HCT116 (cell line): ENCODE results near the gene TSC2. TPM values are rescaled to one million over a fixed set of nuclear protein-coding genes. Genes with fewer than 3 reads are reported as not detected.

ENCODE experiments used
- ATAC-seq: fragments of 200-7000 bp; cut with Tn5 transposase; 2 replicates; pipeline ENCODE4 v1.9.1; 2020; ENCODE audit warnings: mild to moderate bottlenecking, moderate library complexity
- BruUV-seq: library from RNA; stranded (reverse); fragments of 400-500 nt; replicated peaks from 2 replicates; lab custom pipeline; 2021; lab: Mats Ljungman, UMichigan
- CTCF ChIA-PET: fragments of 300-600 bp; sonication (Branson Sonifier 250); formaldehyde crosslinking; loops from one replicate; lab custom pipeline; 2021; ENCODE audit warnings: antibody characterized with exemption; lab: Charles Lee
- POLR2A ChIA-PET: fragments of 300-600, 350-600 bp; sonication (Branson Sonifier 250); formaldehyde crosslinking; loops from one replicate; lab custom pipeline; 2021; ENCODE audit warnings: antibody characterized with exemption; lab: Charles Lee
- RAD21 ChIA-PET, 2 experiments: fragments of 300-600 bp; sonication (Branson Sonifier 250); formaldehyde crosslinking; loops; one replicate each; lab custom pipeline; 2023; ENCODE audit warnings: low total read pairs in 2 of 2; ENCODE audit not compliant: uncharacterized antibody in 2 of 2, unreplicated experiment in 2 of 2, low non-redundant PET in 1 of 2; lab: Charles Lee
- DNase-seq: peaks from one replicate; pipeline ENCODE4 v3.0.0-alpha.2; 2010; ENCODE audit warnings: low read depth, low spot score
- H2AFZ ChIP-seq: fragments of 200-600 bp; shearing (Covaris generic), sonication (generic); 2 replicates; pipeline ENCODE4 v1.6.1; 2017; ENCODE audit warnings: low read depth, mixed run types, mixed read lengths, antibody characterized with exemption, low read length; ENCODE audit not compliant: poor library complexity, severe bottlenecking
- H3K27ac ChIP-seq: 2 replicates; pipeline ENCODE4 v1.5.1; 2012; ENCODE audit warnings: low read depth, low read length
- H3K27me3 ChIP-seq: fragments of 200-600 bp; sonication (generic); 2 replicates; pipeline ENCODE4 v1.6.1; 2016; ENCODE audit warnings: mixed run types, low read length, mixed read lengths; ENCODE audit not compliant: insufficient read depth
- H3K36me3 ChIP-seq, 2 experiments: fragments of 200-500 bp in 1 of 2; fragments of 200-600 bp in 1 of 2; sonication (Bioruptor generic) in 1 of 2; sonication (generic) in 1 of 2; 2 replicates each; pipeline versions ENCODE4 v1.5.1 to v1.6.1; 2014 to 2016; ENCODE audit warnings: low read length in 2 of 2, inconsistent platforms in 1 of 2, mixed read lengths in 1 of 2, mixed run types in 1 of 2; ENCODE audit not compliant: insufficient read depth in 2 of 2, control insufficient read depth in 1 of 2
- H3K4me1 ChIP-seq, 2 experiments: fragments of 200-600 bp in 1 of 2; sonication (generic) in 1 of 2; 2 replicates each; pipeline versions ENCODE4 v1.5.1 to v1.6.1; 2012 to 2017; ENCODE audit warnings: low read length in 2 of 2, inconsistent platforms in 1 of 2, mild to moderate bottlenecking in 1 of 2, mixed read lengths in 1 of 2, mixed run types in 1 of 2, moderate library complexity in 1 of 2; ENCODE audit not compliant: insufficient read depth in 2 of 2, control insufficient read depth in 1 of 2
- H3K4me2 ChIP-seq: fragments of 200-600 bp; sonication (generic); 2 replicates; pipeline ENCODE4 v1.6.1; 2017; ENCODE audit warnings: mixed run types, low read length, mixed read lengths
- H3K4me3 ChIP-seq, 2 experiments: fragments of 200-600 bp in 1 of 2; sonication (generic) in 1 of 2; replicated peaks in 1 of 2; 2 replicates each; pipeline ENCODE4 v1.5.1; 2011 to 2016; ENCODE audit warnings: low read length in 2 of 2, control low read depth in 1 of 2, low read depth in 1 of 2, mild to moderate bottlenecking in 1 of 2, mixed read lengths in 1 of 2, mixed run types in 1 of 2
- H3K79me2 ChIP-seq: fragments of 200-600 bp; sonication (generic); 2 replicates; pipeline ENCODE4 v1.6.1; 2017; ENCODE audit warnings: mild to moderate bottlenecking, mixed run types, low read length, moderate library complexity, mixed read lengths; ENCODE audit not compliant: insufficient read depth
- H3K9ac ChIP-seq: fragments of 200-600 bp; sonication (generic); 2 replicates; pipeline ENCODE4 v1.6.1; 2016; ENCODE audit warnings: low read length, mixed read lengths
- H3K9me2 ChIP-seq: fragments of 200-600 bp; sonication (generic), shearing (Covaris generic); 2 replicates; pipeline ENCODE4 v1.6.1; 2017; ENCODE audit warnings: mixed run types, mild to moderate bottlenecking, moderate library complexity; ENCODE audit not compliant: insufficient read depth
- H3K9me3 ChIP-seq, 2 experiments: fragments of 200-500 bp in 1 of 2; fragments of 200-600 bp in 1 of 2; sonication (Bioruptor generic) in 1 of 2; sonication (generic) in 1 of 2; 2 replicates each; pipeline ENCODE4 v1.6.1; 2014 to 2017; ENCODE audit warnings: low read length in 2 of 2, mixed read lengths in 2 of 2, inconsistent platforms in 1 of 2, low read depth in 1 of 2, mild to moderate bottlenecking in 1 of 2, mixed run types in 1 of 2, moderate library complexity in 1 of 2; ENCODE audit not compliant: control insufficient read depth in 1 of 2, insufficient read depth in 1 of 2
- H4K20me1 ChIP-seq: fragments of 200-600 bp; sonication (generic), shearing (Covaris generic); 2 replicates; pipeline ENCODE4 v1.6.1; 2017; ENCODE audit warnings: mixed run types, mild to moderate bottlenecking, moderate library complexity; ENCODE audit not compliant: insufficient read depth
- ATF3 ChIP-seq: IDR thresholded peaks from 2 replicates; pipeline ENCODE4 v1.6.1; 2012
- CBX3 ChIP-seq: IDR thresholded peaks from 2 replicates; pipeline ENCODE4 v1.6.1; 2012; ENCODE audit warnings: low read depth
- CEBPB ChIP-seq: IDR thresholded peaks from 2 replicates; pipeline ENCODE4 v1.6.1; 2012; ENCODE audit warnings: low read depth
- CTCF ChIP-seq, 3 experiments: fragments of 200-600 bp in 1 of 3; sonication (generic) in 1 of 3; IDR thresholded peaks in 2 of 3; conservative IDR thresholded peaks in 1 of 3; 2 replicates each; pipeline ENCODE4 v1.5.1; 2012 to 2017; ENCODE audit warnings: low read depth in 2 of 3, low read length in 2 of 3, antibody characterized with exemption in 1 of 3, borderline replicate concordance in 1 of 3, control low read depth in 1 of 3, mild to moderate bottlenecking in 1 of 3, mixed read lengths in 1 of 3, mixed run types in 1 of 3, moderate library complexity in 1 of 3; ENCODE audit not compliant: insufficient read depth in 1 of 3
- EGR1 ChIP-seq: IDR thresholded peaks from 2 replicates; pipeline ENCODE4 v1.6.1; 2012; ENCODE audit warnings: low read depth
- EZH2 ChIP-seq: fragments of 200-600 bp; sonication (generic); IDR thresholded peaks from 2 replicates; pipeline ENCODE4 v1.6.1; 2017; ENCODE audit warnings: antibody characterized with exemption, mixed run types
- EZH2phosphoT487 ChIP-seq: fragments of 200-600 bp; IDR thresholded peaks from 2 replicates; pipeline ENCODE4 v1.6.1; 2018; ENCODE audit warnings: antibody characterized with exemption, borderline replicate concordance
- FOSL1 ChIP-seq: IDR thresholded peaks from 2 replicates; pipeline ENCODE4 v1.6.1; 2012; ENCODE audit warnings: low read depth
- MAX ChIP-seq: IDR thresholded peaks from 2 replicates; pipeline ENCODE4 v1.6.1; 2012
- POLR2A ChIP-seq: IDR thresholded peaks from 2 replicates; pipeline ENCODE4 v1.7.0; 2011; ENCODE audit warnings: borderline replicate concordance; ENCODE audit not compliant: insufficient read depth, insufficient read length; ENCODE audit errors: extremely low read depth
- POLR2AphosphoS5 ChIP-seq: IDR thresholded peaks from 2 replicates; pipeline ENCODE4 v1.6.1; 2011; ENCODE audit warnings: mild to moderate bottlenecking, low read depth, low read length, moderate library complexity
- RAD21 ChIP-seq: IDR thresholded peaks from 2 replicates; pipeline ENCODE4 v1.6.1; 2012; ENCODE audit warnings: low read depth, mild to moderate bottlenecking
- REST ChIP-seq: IDR thresholded peaks from 2 replicates; pipeline ENCODE4 v1.6.1; 2012; ENCODE audit warnings: low read depth
- SIN3A ChIP-seq: IDR thresholded peaks from 2 replicates; pipeline ENCODE4 v1.6.1; 2012; ENCODE audit warnings: low read depth
- SP1 ChIP-seq: IDR thresholded peaks from 2 replicates; pipeline ENCODE4 v1.6.1; 2012; ENCODE audit warnings: low read depth
- SRF ChIP-seq: IDR thresholded peaks from 2 replicates; pipeline ENCODE4 v1.6.1; 2012; ENCODE audit warnings: low read depth
- TCF7L2 ChIP-seq: IDR thresholded peaks from 2 replicates; pipeline ENCODE4 v1.7.0; 2011; ENCODE audit warnings: borderline replicate concordance, inconsistent platforms; ENCODE audit not compliant: insufficient read depth, insufficient read length; ENCODE audit errors: extremely low read depth
- YY1 ChIP-seq: IDR thresholded peaks from 2 replicates; pipeline ENCODE4 v1.6.1; 2011; ENCODE audit warnings: low read length, low read depth, moderate library complexity, mild to moderate bottlenecking; ENCODE audit not compliant: insufficient replicate concordance; ENCODE audit errors: extremely low read depth
- ZFX ChIP-seq: fragments of 450-650 bp; IDR thresholded peaks from 2 replicates; pipeline ENCODE4 v1.6.1; 2017
- ZNF274 ChIP-seq: fragments of 200-500 bp; sonication (Bioruptor generic); IDR thresholded peaks from 2 replicates; pipeline ENCODE4 v1.6.1; 2014; ENCODE audit warnings: mild to moderate bottlenecking, low read depth, low read length, inconsistent platforms
- intact Hi-C: fragments of 100-400 bp; cut with micrococcal nuclease; formaldehyde crosslinking; loops from 2 replicates; pipeline ENCODE4 v1.10.0; 2022
- total RNA-seq: library from RNA; stranded (reverse); gene quantifications from one replicate; pipeline ENCODE4 v1.2.1, GENCODE V29; 2021; ENCODE audit not compliant: unreplicated experiment

Gene TSC2
- total RNA-seq, 1 experiment from 2014 or later = 74.1 TPM

- no peak overlapping the region for H2AFZ ChIP-seq
- H3K36me3 ChIP-seq = peaks cover 23 to 42% of the 10 kb centered on the region in 2 experiments; a peak in 3 of 4 replicates
- ChIA-PET CTCF (interaction anchor here (0.5 to 1.6 kb wide), 19 partner anchors 9 to 247 kb away, joined by 3 to 20 read pairs (median 4); partner anchors contain the start of genes ECI1, NPW, NTHL1 and TBL3), POLR2A (interaction anchor here (0.8 to 2.6 kb wide), 5 partner anchors 11 to 151 kb away, joined by 3 to 10 read pairs (median 6); partner anchors contain the start of genes RPS2 and TRAF7), RAD21 (interaction anchor here (0.8 to 1.0 kb wide), 2 partner anchors 136 to 137 kb away, joined by 4 to 7 read pairs; no protein-coding TSS in a partner anchor)
- no peaks in the 10 kb centered on the region for H3K27me3 ChIP-seq
- TF ChIP-seq CTCF (IDR thresholded peaks at IDR 0.05 in 2 of 3, conservative IDR thresholded peaks at IDR 0.05 in 1 of 3; ENCODE audit: borderline replicate concordance in 1 of 3, insufficient read depth in 1 of 3, low read depth in 2 of 3, low read length in 2 of 3) (peak; percentile 93 to 99 (median 99)), REST (no peak), ZFX (no peak), RAD21 (peak; percentile 77), EZH2 (no peak), SRF (no peak), TCF7L2 (no peak), CBX3 (no peak), FOSL1 (no peak), ATF3 (no peak), POLR2A (no peak), EZH2phosphoT487 (no peak), EGR1 (no peak), SIN3A (no peak), CEBPB (no peak), ZNF274 (no peak), POLR2AphosphoS5 (peak; percentile 58), SP1 (peak; percentile 37; the same call in 1 of the 2 replicates), YY1 (peak; percentile 75), MAX (peak; percentile 84)
- H3K9ac ChIP-seq = peak overlapping the region; percentile 23
- H3K4me1 ChIP-seq = peaks cover 23 to 50% of the 10 kb centered on the region in 2 experiments
- H3K4me2 ChIP-seq = peak overlapping the region; percentile 41
- no TSS peak for BruUV-seq
- H4K20me1 ChIP-seq = peaks cover 9% of the 10 kb centered on the region; the same call in 1 of the 2 replicates
- H3K27ac ChIP-seq = peak overlapping the region; percentile 62; the same call in 1 of the 2 replicates
- H3K9me3 ChIP-seq = no peaks in the 10 kb centered on the region
- no peak overlapping the region for H3K4me3 ChIP-seq
- no peaks in the 10 kb centered on the region for H3K9me2 ChIP-seq
- peak; percentile 87 for DNase-seq
- ATAC-seq = peak; percentile 91
- intact Hi-C loops = loop anchor here (5.0 kb wide), 1 partner anchor 138 kb away; no protein-coding TSS in a partner anchor
- H3K79me2 ChIP-seq = peaks cover 77% of the 10 kb centered on the region
Measured at GRCh38 chr16:2003827-2004641, 43.8 kb upstream of the TSC2 start.
